ENCODE measurements around the gene CCDC85B.

Gene CCDC85B

GRCh38 chr11:65870706-65871681 lies 19.5 kb upstream of the CCDC85B start:
- no peak for ATAC-seq
- Mint-ChIP-seq H3K4me1 (peaks cover 27% of the 10 kb centered on the region), H3K36me3 (ENCODE audit: low read depth) (peaks cover 6% of the 10 kb centered on the region), H3K27me3 (no peaks in the 10 kb centered on the region), H3K27ac (no peak overlapping the region), H3K4me3 (no peak overlapping the region), H3K9me3 (no peaks in the 10 kb centered on the region)
- DNase-seq = no peak

- H3K9me3 Mint-ChIP-seq = no peaks in the 10 kb centered on the region
- DNase-seq (no peak), ATAC-seq (no peak)
- no peak overlapping the region for H3K27ac Mint-ChIP-seq
- peaks cover 2% of the 10 kb centered on the region for H3K36me3 Mint-ChIP-seq (ENCODE audit: low read depth)
- peaks cover 31% of the 10 kb centered on the region for H3K4me1 Mint-ChIP-seq
- H3K4me3 Mint-ChIP-seq = no peak overlapping the region
- H3K27me3 Mint-ChIP-seq = no peaks in the 10 kb centered on the region
Observed at GRCh38 chr11:65871811-65872548, 18.5 kb upstream of the CCDC85B start.

GRCh38 chr11:65872586-65873317 lies 17.7 kb upstream of the CCDC85B start, which contains the start of gene EFEMP2:
Gene EFEMP2, minus strand, starts transcription at chr11:65872800. Its CDS starts 446 bp downstream, at chr11:65872354.
- DNase-seq (no peak), ATAC-seq (no peak)
- peak within 1 kb of the TSS; percentile 86 for H3K27ac Mint-ChIP-seq
- no peaks in the 10 kb centered on the region for H3K9me3 Mint-ChIP-seq
- H3K36me3 Mint-ChIP-seq (ENCODE audit: low read depth) = no peaks in the 10 kb centered on the region
- H3K27me3 Mint-ChIP-seq = no peaks in the 10 kb centered on the region
- peaks cover 39% of the 10 kb centered on the region for H3K4me1 Mint-ChIP-seq
- H3K4me3 Mint-ChIP-seq = peak within 1 kb of the TSS; percentile 87

GRCh38 chr11:65873318-65874156 lies 16.9 kb upstream of the CCDC85B start:
- Mint-ChIP-seq H3K36me3 (ENCODE audit: low read depth) (no peaks in the 10 kb centered on the region), H3K27ac (peak overlapping the region; percentile 86), H3K27me3 (no peaks in the 10 kb centered on the region), H3K4me1 (peaks cover 44% of the 10 kb centered on the region), H3K4me3 (peak overlapping the region; percentile 87), H3K9me3 (no peaks in the 10 kb centered on the region)
- ATAC-seq (peak; percentile 83), DNase-seq (peak; percentile 98)

DNA sequence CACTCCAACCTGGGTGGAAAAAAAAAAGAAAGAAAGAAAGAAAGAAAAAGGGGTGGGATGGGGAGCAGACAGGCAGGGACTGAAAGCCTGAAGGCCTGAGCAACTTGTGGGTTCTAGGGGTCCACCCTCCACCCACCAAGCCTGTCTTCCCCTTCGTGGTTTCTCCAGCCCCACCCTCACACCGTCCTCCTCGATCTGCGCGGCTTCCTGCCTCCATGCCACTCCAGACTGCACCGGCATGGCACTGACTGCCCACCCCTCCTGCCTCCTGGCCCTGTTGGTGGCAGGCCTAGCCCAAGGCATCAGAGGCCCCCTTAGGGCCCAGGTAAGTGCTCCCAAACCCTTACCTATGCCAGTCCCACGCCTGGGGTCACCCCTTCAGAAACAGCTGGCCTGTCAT lies 10.9 kb upstream of the CCDC85B start, which contains the start of gene CTSW:
TSS of gene CTSW (plus strand) at position 221 of the 400 bp plus-strand sequence. CDS start at position 239, 18 bp downstream.
- H3K4me3 Mint-ChIP-seq = peak within 1 kb of the TSS; percentile 77
- H3K27ac Mint-ChIP-seq = peak within 1 kb of the TSS; percentile 81
- peaks cover 58% of the 10 kb centered on the region for H3K4me1 Mint-ChIP-seq
- ATAC-seq = peak; percentile 71
- H3K9me3 Mint-ChIP-seq = no peaks in the 10 kb centered on the region
- peak; percentile 67 for DNase-seq
- H3K36me3 Mint-ChIP-seq (ENCODE audit: low read depth) = peaks cover 11% of the 10 kb centered on the region
- no peaks in the 10 kb centered on the region for H3K27me3 Mint-ChIP-seq

GRCh38 chr11:65880027-65880426 lies 10.4 kb upstream of the CCDC85B start:
- H3K27ac Mint-ChIP-seq = peak overlapping the region; percentile 81
- DNase-seq (no peak), ATAC-seq (no peak)
- no peaks in the 10 kb centered on the region for H3K27me3 Mint-ChIP-seq
- H3K36me3 Mint-ChIP-seq (ENCODE audit: low read depth) = peaks cover 13% of the 10 kb centered on the region
- H3K9me3 Mint-ChIP-seq = no peaks in the 10 kb centered on the region
- H3K4me1 Mint-ChIP-seq = peaks cover 62% of the 10 kb centered on the region
- peak overlapping the region; percentile 77 for H3K4me3 Mint-ChIP-seq

DNA sequence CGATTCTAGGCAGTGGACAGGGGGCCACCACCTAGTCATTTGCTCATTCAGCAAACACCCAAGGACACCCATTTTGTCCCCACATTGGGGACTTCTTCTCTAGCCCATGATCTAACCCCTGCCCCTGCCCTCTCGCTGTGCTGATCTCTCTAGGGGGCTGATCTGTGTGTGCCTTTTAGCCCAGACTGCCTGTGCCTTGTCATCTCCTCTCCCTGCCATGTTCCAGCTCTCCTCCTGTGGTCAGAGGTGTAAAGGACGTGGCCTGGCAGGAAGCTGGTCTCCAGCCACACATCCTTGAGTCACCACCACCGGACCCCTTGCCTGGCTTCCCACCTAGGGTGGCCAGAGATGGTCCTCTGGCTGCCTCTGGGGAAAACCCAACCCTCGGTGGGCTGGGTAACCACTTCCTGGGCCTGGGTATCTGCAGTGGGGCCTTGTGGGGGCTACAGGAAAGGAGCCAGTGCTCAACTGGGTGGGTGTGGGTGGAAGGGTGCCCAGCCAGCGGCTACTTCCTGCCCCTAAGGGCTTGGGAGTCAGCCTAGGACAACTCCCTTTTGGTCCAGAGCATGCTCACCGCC lies 9.5 kb upstream of the CCDC85B start:
- ATAC-seq = peak; percentile 27
- H3K9me3 Mint-ChIP-seq = no peaks in the 10 kb centered on the region
- peaks cover 66% of the 10 kb centered on the region for H3K4me1 Mint-ChIP-seq

GRCh38 chr11:65882120-65883057 lies 8.1 kb upstream of the CCDC85B start:
- Mint-ChIP-seq H3K4me3 (no peak overlapping the region), H3K36me3 (ENCODE audit: low read depth) (peaks cover 26% of the 10 kb centered on the region), H3K27me3 (no peaks in the 10 kb centered on the region), H3K27ac (no peak overlapping the region), H3K4me1 (peaks cover 71% of the 10 kb centered on the region), H3K9me3 (no peaks in the 10 kb centered on the region)
- DNase-seq (no peak), ATAC-seq (no peak)

More for the DNA sequence above, 9.5 kb upstream of the CCDC85B start:
- H3K36me3 Mint-ChIP-seq (ENCODE audit: low read depth) = peaks cover 18% of the 10 kb centered on the region
- peak overlapping the region; percentile 77 for H3K4me3 Mint-ChIP-seq
- H3K27me3 Mint-ChIP-seq = no peaks in the 10 kb centered on the region
- DNase-seq = no peak
- H3K27ac Mint-ChIP-seq = peak overlapping the region; percentile 81

DNA sequence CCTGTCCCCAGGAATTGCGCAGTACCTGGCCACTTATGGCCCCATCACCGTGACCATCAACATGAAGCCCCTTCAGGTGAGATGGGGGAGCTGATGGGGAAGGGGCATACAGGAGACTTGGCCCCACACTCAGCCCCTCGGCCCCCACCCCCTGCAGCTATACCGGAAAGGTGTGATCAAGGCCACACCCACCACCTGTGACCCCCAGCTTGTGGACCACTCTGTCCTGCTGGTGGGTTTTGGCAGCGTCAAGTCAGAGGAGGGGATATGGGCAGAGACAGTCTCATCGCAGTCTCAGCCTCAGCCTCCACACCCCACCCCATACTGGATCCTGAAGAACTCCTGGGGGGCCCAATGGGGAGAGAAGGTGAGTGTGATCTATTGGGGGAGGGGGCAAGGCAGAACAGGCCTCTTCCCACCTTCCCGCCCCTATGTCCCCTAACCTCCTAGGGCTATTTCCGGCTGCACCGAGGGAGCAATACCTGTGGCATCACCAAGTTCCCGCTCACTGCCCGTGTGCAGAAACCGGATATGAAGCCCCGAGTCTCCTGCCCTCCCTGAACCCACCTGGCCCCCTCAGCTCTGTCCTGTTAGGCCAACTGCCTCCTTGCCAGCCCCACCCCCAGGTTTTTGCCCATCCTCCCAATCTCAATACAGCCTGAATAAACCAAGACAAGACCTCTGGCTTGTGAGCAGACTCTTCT lies 7.3 kb upstream of the CCDC85B start:
- H3K36me3 Mint-ChIP-seq (ENCODE audit: low read depth) = peaks cover 28% of the 10 kb centered on the region
- ATAC-seq (no peak), DNase-seq (no peak)
- H3K4me3 Mint-ChIP-seq = no peak overlapping the region
- no peaks in the 10 kb centered on the region for H3K27me3 Mint-ChIP-seq
- no peaks in the 10 kb centered on the region for H3K9me3 Mint-ChIP-seq
- H3K4me1 Mint-ChIP-seq = peaks cover 70% of the 10 kb centered on the region
- H3K27ac Mint-ChIP-seq = no peak overlapping the region

DNA sequence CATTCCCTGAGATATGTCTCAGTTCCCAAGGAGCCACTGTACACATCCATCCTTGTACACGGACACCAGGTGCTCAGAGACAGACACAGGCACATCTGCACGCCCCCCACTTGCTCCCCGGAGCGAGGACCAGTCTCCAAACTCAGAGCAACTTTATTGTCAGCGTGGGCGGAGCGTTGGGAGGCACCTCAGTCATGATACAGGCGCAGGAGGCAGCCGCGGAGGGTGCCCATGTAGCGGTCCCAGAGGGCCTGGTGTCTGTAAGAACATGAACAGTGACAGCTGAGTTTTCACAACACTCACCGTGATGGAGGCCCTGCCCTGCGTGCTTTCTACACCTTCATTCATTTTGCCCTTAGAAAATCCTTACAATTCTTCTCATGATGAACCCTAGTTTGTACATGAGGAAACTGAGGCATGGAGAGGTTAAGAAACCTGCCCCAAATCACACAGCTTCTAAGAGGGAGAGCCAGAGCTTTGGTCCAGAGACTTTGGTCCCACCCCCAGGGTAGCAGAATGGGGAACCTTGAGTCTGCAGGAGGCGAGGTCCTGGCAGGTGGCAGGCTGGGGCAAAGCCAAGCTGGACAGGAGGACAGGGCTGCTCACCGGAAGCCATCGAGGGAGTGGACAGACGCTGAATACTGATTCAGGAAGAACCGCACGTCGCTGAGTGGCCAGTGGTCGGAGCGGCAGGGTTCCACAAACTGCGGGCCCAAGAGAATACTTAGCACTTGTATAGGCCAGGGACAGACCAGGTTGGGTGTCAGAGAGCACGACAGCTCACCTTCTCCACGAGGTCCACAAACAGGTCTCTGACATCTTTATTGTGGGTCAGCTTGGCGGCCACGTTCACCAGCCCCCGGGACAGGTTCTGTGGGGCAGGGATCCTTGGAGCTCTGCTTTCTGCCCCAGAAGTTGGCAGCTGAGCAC lies 6.4 kb upstream of the CCDC85B start:
- ATAC-seq = no peak
- Mint-ChIP-seq H3K27ac (peak overlapping the region; percentile 64), H3K36me3 (ENCODE audit: low read depth) (peaks cover 28% of the 10 kb centered on the region), H3K4me3 (no peak overlapping the region), H3K4me1 (peaks cover 70% of the 10 kb centered on the region), H3K27me3 (no peaks in the 10 kb centered on the region), H3K9me3 (no peaks in the 10 kb centered on the region)
- no peak for DNase-seq

DNA sequence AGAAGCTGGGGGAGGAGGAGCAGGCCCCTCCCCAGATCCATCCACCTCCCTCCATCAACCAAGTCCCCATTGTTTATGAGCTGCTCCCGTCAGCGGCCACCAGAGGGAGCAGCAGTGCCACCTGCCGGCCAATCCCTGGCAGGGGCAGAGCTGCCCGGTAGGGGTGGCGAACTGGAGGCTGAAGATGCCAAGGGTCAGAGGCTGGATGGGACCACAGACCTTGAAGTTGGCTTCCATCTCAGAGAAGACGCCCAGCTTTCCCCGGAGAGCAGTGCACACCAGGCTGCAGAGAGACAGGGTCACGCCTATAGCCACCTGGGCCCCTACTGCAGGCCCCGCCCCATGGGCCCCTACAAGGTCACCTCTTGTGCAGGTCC lies 5.8 kb upstream of the CCDC85B start:
- no peak overlapping the region for H3K4me3 Mint-ChIP-seq
- ATAC-seq (peak; percentile 47), DNase-seq (peak; percentile 86)

More for the DNA sequence above, 5.8 kb upstream of the CCDC85B start:
- Mint-ChIP-seq H3K27ac (peak overlapping the region; percentile 64), H3K9me3 (no peaks in the 10 kb centered on the region), H3K36me3 (ENCODE audit: low read depth) (peaks cover 28% of the 10 kb centered on the region), H3K27me3 (no peaks in the 10 kb centered on the region), H3K4me1 (peaks cover 70% of the 10 kb centered on the region)
